Central memory CD4-positive, alpha-beta T cell (primary cell): ENCODE measurements around the gene CCDC142.

ENCODE experiments used
- DNase-seq: peaks from one replicate; pipeline ENCODE4 v3.0.0; 2022

CCDC142 gene

GRCh38 chr2:74440378-74441169, 42.2 kb downstream of the CCDC142 start:
- peak; percentile 19 for DNase-seq

- no peak for DNase-seq
Observed at GRCh38 chr2:74439803-74440377, 42.9 kb downstream of the CCDC142 start.

GRCh38 chr2:74439373-74439772, 43.4 kb downstream of the CCDC142 start:
- no peak for DNase-seq

DNA sequence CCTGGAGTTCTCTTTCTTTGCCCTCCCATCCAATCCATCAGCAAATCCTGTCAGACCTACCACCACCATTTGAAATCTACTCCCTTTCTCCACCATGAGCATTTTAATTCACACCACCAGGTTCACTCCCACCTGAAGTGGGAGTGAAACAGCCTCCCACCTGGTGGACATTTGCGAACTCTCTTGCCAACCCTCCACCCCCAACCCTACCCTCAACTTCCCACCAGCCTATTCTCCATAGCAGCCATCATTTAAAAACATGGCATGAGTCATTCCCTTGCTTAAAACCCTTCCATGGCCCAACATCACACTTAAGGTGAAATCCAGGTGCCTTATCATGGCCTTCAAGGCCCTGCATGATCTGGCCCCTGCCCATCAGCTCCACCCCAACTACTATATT, 44.5 kb downstream of the CCDC142 start:
- DNase-seq = no peak

- DNase-seq = no peak
Observed at GRCh38 chr2:74436848-74437695, 45.7 kb downstream of the CCDC142 start.

- DNase-seq = no peak
Observed at GRCh38 chr2:74436111-74436805, 46.5 kb downstream of the CCDC142 start.

- no peak for DNase-seq
Observed at GRCh38 chr2:74430502-74430901, 52.3 kb downstream of the CCDC142 start.

- DNase-seq = no peak
Observed at GRCh38 chr2:74429487-74430451, 53.0 kb downstream of the CCDC142 start.

GRCh38 chr2:74428675-74429074, 54.1 kb downstream of the CCDC142 start:
- DNase-seq = no peak

DNA sequence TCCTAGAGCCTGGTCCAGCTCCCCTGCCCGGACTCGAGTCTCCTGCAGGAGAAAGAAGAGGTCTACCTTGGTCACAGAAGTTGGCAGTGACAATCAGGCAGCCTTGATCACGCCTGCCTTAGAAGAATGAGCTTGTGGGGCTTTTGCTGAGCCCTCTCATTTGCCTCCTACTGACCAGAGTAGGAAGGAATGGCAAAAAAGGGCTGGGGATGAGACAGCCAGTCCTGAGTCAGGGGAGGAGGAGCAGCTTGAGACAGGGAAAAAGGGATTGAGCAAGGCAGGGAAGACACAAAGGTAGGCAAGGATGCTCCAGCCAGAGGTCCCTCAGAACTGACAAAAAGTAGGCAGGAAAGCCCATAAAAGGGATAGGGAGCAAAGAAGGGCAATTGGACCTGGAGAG, 55.2 kb downstream of the CCDC142 start:
- no peak for DNase-seq

DNA sequence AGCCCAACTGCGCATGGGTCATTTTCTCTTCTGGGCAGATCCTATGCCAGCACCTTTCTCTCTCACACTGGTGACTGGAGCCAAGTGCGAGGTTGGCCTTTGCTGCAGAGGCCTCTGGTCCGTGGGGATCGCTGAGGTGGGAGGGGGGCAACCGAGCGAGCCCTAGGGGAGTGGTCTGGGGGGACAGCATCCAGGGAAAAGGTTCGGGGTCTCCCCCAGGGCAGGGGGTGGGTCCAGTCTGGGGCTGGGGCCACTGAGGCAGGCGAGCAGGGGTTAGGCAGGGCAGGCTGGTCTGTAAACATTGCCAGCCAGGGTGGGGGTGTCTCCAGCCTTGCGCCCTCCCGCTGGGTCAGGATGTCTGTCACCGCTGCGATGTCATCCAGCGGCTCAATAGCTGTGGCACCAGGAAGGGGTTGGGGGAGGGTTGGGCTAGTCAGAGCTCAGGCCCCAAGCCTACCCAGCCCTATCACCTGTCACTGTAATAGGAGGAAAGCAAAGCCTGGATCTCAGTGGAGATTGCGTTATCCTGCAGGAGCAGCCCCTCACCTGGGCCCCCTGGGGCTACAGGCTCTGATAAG, 56.5 kb downstream of the CCDC142 start:
- no peak for DNase-seq

DNA sequence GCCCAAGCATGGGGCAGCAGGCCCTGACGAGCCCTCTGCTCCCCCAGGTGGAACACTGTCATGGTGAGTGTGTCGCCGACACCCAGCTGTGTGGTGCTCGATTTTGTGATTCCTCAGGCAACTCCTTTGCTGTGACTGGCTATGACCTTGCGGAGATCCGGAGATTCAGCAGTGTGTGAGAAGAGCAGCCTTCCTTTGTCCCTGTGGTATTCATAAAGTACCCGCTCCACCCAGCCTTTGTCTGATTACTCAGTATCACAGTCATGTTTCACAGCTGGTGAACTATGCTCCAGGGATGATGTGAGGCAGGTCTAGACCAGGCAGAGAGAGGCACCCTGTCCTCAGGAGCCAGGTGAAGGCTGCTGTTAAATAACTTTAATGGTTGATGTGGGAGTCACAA, 57.3 kb downstream of the CCDC142 start:
- DNase-seq = no peak

- DNase-seq = no peak
Observed at GRCh38 chr2:74424995-74425406, 57.8 kb downstream of the CCDC142 start.

- no peak for DNase-seq
Observed at GRCh38 chr2:74424139-74424992, 58.4 kb downstream of the CCDC142 start.
